GM19239 (cell line): ENCODE data around the gene SLC6A6.
"Not testable (repeated sequence)": the region's sequence is repeated elsewhere in the genome, so short reads cannot be mapped to it uniquely, and the experiment has no call there.

Source experiments
- DNase-seq: peaks from one replicate; pipeline ENCODE4 v3.0.0; 2011; ENCODE audit warnings: low spot score; ENCODE audit not compliant: insufficient read length
- FAIRE-seq: peaks from 2 replicates; lab custom pipeline; 2011; peaks lifted over from hg19 to GRCh38; lab: Jason Lieb, UNC

SLC6A6 gene

GRCh38 chr3:14512281-14512941 lies 110.0 kb downstream of the SLC6A6 start:
- FAIRE-seq (no peak), DNase-seq (no peak)

- no peak for FAIRE-seq
- DNase-seq = no peak
Measured at GRCh38 chr3:14512942-14513327, 110.5 kb downstream of the SLC6A6 start.

DNA sequence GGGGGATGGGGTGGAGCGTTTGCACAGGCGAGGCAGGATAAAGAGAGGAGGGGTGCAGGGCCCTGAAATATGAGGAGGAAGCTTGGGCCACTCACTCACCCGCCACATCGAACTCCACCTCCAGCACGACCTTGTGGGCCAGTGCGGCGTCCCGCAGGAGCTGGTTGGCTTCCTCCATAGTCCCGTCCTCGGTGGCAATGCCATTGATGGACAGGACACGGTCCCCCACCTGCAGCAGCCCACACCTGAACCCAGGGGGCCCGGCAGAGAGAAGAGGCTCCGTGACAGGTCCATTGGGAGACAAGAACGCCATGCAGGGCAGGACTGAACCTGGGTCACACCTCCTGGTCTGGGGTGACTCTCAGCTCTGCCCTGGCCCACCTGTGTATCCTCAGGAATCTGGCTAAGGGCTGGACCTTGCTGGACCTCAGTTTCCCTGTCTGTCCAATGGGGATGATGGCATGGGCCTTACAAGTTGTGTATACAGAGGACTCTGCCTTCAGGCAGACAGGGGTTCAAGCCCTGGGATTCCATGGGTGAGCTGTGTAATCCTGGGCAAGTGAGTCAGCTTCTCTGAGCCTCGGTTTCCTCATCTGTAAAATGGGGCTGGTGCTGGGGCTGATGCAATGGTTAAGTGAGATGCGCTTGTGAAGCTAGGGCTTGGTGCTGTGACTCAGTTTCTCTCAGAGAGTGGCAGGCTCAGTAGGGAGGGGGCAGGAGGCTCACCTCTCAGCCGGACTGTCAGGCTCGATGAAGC lies 111.3 kb downstream of the SLC6A6 start:
- FAIRE-seq = no peak
- DNase-seq = no peak

GRCh38 chr3:14514323-14514720 lies 111.9 kb downstream of the SLC6A6 start:
- DNase-seq (no peak), FAIRE-seq (no peak)

- not testable (repeated sequence) for FAIRE-seq, DNase-seq
Measured at GRCh38 chr3:14515526-14515925, 113.1 kb downstream of the SLC6A6 start.

DNA sequence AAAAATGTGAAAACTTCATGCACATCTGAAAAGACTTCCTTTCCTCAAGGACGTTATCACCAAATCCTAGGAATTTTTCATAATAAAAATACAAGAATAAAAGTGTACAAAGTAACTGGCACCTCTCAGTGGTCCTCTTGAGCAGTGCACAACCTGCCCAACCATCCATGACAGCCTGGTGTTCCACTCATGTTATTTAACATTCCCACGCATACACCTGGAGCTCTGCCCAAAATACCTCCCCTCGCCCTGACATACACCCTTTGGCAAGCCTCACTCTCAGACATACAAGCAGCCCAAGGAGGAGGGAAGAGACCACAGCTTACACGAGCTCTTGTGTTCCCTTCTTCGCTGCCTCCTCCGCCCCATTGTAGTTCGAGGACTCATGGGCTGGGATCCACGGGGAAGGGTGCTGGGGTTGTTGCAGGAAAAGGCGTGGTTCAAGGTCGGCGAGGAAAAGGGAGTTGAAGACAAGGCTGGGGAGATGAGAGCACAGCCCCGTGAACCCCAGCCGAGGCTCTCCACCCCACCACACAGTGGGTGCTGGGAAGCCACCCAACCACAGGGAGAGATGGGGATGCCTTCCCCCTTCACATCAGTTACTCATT lies 114.4 kb downstream of the SLC6A6 start:
- DNase-seq (no peak), FAIRE-seq (no peak)

DNA sequence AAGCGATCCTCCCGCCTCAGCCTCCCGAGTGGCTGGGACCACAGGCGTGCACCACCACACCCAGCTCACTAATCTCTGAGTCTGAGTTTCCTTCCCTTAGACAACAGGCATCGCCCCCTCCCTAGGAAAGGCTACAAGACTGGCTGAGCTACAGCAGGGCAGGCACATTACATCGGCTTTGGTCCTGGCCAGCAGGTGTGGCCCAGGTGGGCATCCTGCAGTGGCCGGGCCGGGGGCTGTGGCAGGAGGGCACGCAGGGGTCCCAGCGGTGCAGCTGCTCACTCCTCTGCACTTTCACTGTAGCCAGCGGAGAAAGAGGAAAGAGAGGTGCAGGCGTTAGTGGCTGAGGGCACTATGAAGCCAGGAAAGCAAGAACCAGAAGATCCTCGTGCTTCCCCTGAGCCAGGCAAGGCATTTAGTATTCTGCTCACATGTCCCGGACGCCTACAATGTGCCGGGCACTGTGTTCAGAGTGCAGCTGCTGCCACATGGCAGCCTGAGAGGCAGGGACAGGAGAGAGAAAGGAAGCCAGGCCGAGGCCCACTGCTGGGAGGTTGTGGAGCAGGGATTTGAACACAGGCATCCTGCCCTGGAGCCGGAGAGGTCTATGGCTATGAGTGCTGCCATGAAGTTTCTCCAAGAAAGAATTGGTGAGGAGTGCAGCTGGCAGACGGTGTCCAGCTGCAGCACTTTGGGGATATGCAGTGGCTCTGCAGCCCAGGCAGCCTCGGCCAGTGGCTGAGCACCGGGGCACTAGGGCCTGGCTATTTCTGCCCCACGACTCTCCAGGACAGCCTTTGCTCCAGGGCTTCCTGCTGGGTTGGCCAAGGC lies 115.4 kb downstream of the SLC6A6 start:
- no peak for DNase-seq
- FAIRE-seq = no peak

DNA sequence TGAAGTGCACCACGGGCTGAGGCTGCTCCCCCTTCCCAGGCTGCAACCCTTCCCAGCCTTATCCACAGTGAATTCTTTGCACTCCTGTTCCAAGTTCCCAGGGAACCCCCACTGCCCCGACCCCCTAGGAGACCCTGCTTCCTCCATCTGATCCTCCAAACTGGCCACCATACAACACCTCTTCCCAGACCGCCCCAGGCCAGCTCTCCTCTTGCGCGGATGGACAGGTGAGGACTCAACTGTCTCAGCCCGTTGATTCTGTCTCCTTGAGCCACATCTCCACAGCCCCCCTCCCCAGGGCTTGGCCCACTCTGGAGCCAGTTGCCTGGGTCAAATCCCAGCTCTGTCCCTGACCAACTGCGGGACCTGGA lies 116.0 kb downstream of the SLC6A6 start:
- DNase-seq (no peak), FAIRE-seq (no peak)

- FAIRE-seq (no peak), DNase-seq (no peak)
Measured at GRCh38 chr3:14518893-14519292, 116.5 kb downstream of the SLC6A6 start.

DNA sequence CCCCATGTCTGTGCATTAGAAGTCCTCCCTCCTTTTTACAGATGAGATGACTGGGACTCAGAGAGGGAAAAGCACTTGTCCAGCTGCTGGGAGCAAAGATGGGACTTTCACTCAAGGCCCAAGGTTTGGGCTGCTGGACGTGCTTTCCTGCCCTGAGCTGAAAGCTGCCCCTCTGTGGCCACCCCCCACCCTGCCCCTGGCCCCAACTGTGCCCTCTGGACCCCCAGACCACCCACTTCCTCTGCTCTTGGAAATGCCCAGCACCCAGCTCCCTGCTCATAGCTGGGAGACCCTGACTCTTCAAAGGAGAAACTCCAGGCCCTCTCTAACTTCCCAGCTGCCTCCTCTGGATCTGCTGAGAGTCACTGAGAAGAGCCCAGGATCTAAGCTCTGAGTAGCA lies 117.0 kb downstream of the SLC6A6 start:
- FAIRE-seq = no peak
- no peak for DNase-seq

DNA sequence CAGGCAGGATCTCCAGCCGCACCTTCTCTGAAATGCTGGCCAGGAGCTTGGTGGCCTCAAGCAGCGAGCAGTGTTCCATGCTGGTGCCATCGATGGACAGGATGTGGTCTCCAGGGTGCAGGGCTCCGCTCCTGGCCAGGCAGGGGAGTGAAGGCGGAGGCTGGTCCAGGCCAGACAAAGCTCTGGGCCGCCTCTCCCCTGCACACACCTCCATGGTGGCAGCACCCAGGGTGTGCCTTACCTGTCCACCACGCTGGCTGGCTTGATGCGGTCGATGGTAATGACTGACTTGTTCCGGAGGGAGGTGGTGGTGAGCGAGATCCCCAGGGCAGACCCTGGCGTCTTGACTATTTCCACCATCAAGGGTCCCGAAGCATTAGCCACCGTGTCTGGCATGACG lies 117.7 kb downstream of the SLC6A6 start:
- DNase-seq = no peak
- FAIRE-seq = no peak

DNA sequence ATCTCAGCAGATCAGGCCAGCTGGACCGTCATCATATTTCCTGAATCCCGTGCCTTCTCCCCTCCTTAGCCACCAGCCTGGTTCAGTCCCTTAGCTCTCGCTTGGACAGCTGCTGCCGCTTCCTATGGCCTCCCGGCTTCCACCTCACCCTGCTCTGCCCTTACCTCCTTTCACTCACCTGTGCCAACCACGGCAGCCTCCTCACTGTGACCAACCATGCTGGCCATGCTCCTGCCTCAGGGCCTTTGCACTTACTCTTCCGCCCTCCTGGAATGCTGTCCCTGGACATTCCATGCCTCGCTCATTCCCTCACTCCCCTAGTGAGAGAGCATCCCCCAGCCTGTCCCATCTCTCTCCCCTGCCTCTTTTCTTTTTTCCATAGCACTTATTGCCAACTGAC lies 118.6 kb downstream of the SLC6A6 start:
- no peak for FAIRE-seq

GRCh38 chr3:14521611-14522010 lies 119.2 kb downstream of the SLC6A6 start:
- DNase-seq (no peak), FAIRE-seq (no peak)

More for the DNA sequence above, 118.6 kb downstream of the SLC6A6 start:
- no peak for DNase-seq

- DNase-seq = no peak
- FAIRE-seq = no peak
Measured at GRCh38 chr3:14522129-14522691, 119.8 kb downstream of the SLC6A6 start.

- DNase-seq (no peak), FAIRE-seq (no peak)
Measured at GRCh38 chr3:14522768-14523167, 120.4 kb downstream of the SLC6A6 start.

- FAIRE-seq (no peak), DNase-seq (no peak)
Measured at GRCh38 chr3:14523792-14524191, 121.4 kb downstream of the SLC6A6 start.

DNA sequence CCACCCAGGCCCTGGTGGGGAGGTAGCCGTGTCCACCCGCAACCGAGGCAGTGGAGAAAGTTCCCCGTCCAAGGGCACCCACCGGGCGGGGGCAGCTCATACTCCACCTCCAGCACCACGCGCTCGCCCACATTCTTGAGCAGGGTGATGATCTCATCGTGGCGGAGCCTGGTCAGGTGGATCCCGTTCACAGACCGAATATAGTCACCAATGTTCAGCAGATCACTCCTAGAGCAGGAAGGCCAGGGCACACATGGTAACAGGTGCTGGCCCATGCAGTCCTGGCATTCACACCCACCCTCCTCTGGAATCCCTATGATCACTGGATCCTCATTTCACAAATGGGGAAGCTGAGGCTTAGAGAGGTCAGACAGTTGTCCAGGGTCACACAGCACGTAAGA lies 121.9 kb downstream of the SLC6A6 start:
- DNase-seq (no peak), FAIRE-seq (no peak)

DNA sequence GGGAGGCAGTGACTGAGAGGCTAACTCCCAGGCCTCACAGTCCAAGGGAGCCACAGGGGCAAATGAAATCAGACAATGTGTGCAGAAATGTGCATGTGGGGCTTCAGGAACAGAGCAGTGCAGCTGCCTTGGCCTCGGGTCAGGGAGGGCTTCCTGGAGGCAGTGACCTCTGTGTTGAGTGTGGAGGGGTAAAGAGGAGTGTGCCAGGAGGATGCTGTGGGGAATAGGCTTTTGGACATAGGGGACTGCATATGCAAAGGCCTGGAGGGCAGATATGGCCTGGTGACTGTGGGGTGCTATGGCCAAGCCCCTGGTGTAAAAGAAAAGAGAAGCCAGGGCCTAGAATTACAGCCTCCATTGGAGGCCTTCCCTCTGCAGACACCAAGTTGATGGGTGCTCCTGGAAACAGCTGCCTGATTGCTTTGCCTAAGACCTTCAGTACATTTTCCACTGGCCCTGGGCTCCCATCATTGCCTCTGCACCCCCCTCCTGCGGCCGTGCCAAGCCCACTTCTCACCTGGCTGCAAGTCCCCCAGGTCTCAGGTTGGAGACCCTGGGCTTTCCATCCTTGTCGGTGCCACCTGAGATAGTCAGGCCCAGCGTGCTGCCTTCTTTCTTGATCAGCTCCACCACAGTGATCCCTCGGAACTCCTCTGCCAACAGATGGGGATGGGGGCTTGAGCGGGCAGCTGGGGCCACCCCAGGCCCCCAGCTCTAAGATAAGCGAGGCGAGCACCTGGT lies 122.7 kb downstream of the SLC6A6 start:
- FAIRE-seq (no peak), DNase-seq (no peak)

DNA sequence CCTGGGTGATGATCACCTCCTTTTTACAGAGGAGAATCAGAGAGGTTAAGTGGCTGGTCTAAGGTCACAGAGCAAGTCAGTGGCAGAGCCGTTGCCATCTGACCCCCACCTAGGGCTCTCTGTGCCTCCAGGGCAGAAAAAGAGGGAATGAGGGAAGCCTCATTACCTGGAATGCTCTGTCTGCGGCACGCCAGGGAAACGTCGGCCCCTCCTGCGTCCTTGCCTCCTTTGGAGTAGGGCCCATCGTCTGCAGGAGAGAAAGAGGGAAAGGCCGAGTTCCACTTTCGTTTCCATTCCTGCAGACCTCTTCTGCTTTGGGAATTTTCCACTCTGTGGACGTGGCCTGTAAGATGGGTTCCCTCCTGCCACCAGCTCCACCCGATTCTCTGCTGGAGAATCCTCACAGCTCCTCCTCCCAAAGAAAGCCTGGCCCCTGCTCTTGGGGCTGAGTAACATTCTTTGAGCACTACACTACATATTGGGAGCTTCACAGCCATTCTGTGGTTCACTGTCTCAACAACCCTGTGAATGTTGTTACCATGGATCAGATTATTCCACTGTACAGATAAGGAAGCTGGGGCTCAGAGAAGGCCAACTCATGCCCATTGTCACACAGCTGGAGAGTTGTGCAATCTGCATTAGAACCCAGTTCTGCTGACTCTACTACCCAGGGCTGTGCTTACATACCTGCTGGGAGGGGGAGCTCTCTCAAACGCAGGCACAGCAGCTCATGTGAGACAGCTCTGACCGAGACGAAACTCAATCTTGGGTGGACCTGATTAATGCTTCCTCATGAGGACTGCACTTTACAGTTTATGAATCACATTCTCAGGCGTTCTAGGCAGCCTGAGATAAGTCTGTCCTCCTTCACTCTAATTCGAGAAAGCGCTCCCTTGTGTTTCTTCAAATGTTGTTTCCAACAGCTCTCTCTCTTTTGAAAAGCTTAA lies 123.6 kb downstream of the SLC6A6 start:
- DNase-seq (no peak), FAIRE-seq (no peak)
